A673 (cell line): ENCODE data around the gene IER5.

Experiments used
- EZH2 ChIP-seq: fragments of 200-600 bp; sonication (generic); IDR thresholded peaks from 2 replicates; pipeline ENCODE4 v1.6.1; 2017; ENCODE audit warnings: borderline replicate concordance, low read depth, mild to moderate bottlenecking, mixed read lengths, antibody characterized with exemption, low read length; ENCODE audit not compliant: poor library complexity, severe bottlenecking
- TF ChIP-seq, protein P1 (sequence below): fragments of 300-800, 200-600 bp; sonication (generic); conservative IDR thresholded peaks from 2 replicates; pipeline ENCODE4 v1.5.1; 2017; ENCODE audit warnings: low read depth, mild to moderate bottlenecking, antibody characterized with exemption, low read length, moderate library complexity, mixed read lengths

DNA sequence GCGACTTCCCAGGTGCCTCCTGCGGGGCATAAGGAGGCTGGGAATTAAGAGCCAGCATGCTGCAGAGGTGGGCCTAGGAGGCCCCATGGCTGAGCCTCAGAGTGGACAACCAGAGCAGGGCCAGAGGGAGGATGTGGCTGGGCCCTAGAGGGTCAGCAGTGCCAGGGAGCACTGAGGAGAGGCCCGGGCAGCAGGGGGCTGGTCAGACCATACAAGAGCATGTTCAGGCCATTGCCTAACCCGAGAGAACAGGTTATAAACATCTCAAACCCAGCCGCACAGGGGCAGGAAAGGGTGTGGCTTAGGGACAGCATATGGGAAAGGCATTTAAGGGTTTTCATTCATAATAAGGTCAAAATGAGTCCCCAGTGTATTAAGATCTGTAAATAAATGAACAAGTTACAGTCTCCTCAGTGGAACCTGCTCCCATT is 51.1 kb downstream of the IER5 start:
- TF ChIP-seq, protein P1, sequence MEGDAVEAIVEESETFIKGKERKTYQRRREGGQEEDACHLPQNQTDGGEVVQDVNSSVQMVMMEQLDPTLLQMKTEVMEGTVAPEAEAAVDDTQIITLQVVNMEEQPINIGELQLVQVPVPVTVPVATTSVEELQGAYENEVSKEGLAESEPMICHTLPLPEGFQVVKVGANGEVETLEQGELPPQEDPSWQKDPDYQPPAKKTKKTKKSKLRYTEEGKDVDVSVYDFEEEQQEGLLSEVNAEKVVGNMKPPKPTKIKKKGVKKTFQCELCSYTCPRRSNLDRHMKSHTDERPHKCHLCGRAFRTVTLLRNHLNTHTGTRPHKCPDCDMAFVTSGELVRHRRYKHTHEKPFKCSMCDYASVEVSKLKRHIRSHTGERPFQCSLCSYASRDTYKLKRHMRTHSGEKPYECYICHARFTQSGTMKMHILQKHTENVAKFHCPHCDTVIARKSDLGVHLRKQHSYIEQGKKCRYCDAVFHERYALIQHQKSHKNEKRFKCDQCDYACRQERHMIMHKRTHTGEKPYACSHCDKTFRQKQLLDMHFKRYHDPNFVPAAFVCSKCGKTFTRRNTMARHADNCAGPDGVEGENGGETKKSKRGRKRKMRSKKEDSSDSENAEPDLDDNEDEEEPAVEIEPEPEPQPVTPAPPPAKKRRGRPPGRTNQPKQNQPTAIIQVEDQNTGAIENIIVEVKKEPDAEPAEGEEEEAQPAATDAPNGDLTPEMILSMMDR = no peak
- TF ChIP-seq EZH2 = no peak
